Transverse colon (tissue), 4 donors: Measurements from ENCODE around the gene SF3B1. TPM values are rescaled to one million over a fixed set of nuclear protein-coding genes. Genes with fewer than 3 reads are reported as not detected.
"Not testable (repeated sequence)": the region's sequence is repeated elsewhere in the genome, so short reads cannot be mapped to it uniquely, and the experiment has no call there.

ENCODE experiments used
- DNase-seq: peaks from one replicate; pipeline ENCODE4 v3.0.0-alpha.2; 2019
- H3K27ac ChIP-seq, 4 donors: fragments of 200-600 bp; sonication (generic); 2 replicates each; pipeline ENCODE4 v1.5.1; 2016 to 2018; ENCODE audit warnings: inconsistent platforms in 4 of 4
- H3K27me3 ChIP-seq: fragments of 200-600 bp; sonication (generic); 2 replicates; pipeline ENCODE4 v1.5.1; 2017; ENCODE audit warnings: inconsistent platforms
- H3K36me3 ChIP-seq, 4 donors: fragments of 200-600 bp; sonication (generic); 2 replicates each; pipeline ENCODE4 v1.5.1; 2017 to 2019; ENCODE audit warnings: inconsistent platforms in 4 of 4
- H3K4me1 ChIP-seq, 4 donors: fragments of 200-600 bp; sonication (generic); 2 replicates each; pipeline ENCODE4 v1.5.1; 2017 to 2020; ENCODE audit warnings: inconsistent platforms in 4 of 4
- H3K4me3 ChIP-seq, 4 donors: fragments of 200-600 bp; sonication (generic); 1 replicate in 1 of 4; 2 replicates in 3 of 4; pipeline versions ENCODE4 v1.5.1 to v1.6.1; 2017 to 2019; ENCODE audit warnings: inconsistent platforms in 4 of 4
- H3K9me3 ChIP-seq, 2 donors: fragments of 200-600 bp; sonication (generic); 2 replicates each; pipeline ENCODE4 v1.5.1; 2017 to 2019; ENCODE audit warnings: inconsistent platforms in 2 of 2
- EP300 ChIP-seq: sonication (generic); formaldehyde crosslinking; IDR thresholded peaks from one replicate; pipeline ENCODE4 v1.6.1; 2017; ENCODE audit warnings: antibody characterized with exemption, low read depth
- POLR2A ChIP-seq: fragments of 450-650 bp; IDR thresholded peaks from one replicate; pipeline ENCODE4 v1.6.1; 2016; ENCODE audit warnings: antibody characterized with exemption, mild to moderate bottlenecking, moderate library complexity
- POLR2AphosphoS5 ChIP-seq, 3 donors: sonication (generic); formaldehyde crosslinking; IDR thresholded peaks; one replicate each; pipeline ENCODE4 v1.6.1; 2016; ENCODE audit warnings: antibody characterized with exemption in 3 of 3
- WGBS, 2 donors: methylation state at CpG; one replicate each; pipeline ENCODE4 v1.1.5; 2018; ENCODE audit warnings: low coverage in 1 of 2; 5-methylcytosine and 5-hydroxymethylcytosine counted together
- in situ Hi-C, 4 donors: fragments of 200-750 bp; cut with MboI; loops; one replicate each; pipeline versions ENCODE4 v1.15.0 to v1.15.1; 2017; ENCODE audit warnings: low sequenced_read_pairs in 3 of 4, low pct_ligation_motif_present in 1 of 4, low pct_unique_long_range_greater_than_20kb in 1 of 4
- intact Hi-C: fragments of 100-400 bp; cut with DNase I; formaldehyde crosslinking; loops from one replicate; pipeline ENCODE4 v1.15.1; 2023; ENCODE audit warnings: low total_unique reads
- total RNA-seq, 4 donors: library from RNA; depleted of rRNA; stranded (reverse); fragments of >200 nt; gene quantifications; one replicate each; pipeline ENCODE4 v1.1.0, GENCODE V29; 2016
- TF ChIP-seq, protein P1 (sequence below), 5 experiments: fragments of 200-600 bp in 3 of 5; fragments of 450-650 bp in 2 of 5; sonication (generic) in 3 of 5; IDR thresholded peaks; 1 replicate in 2 of 5; 2 replicates in 3 of 5; pipeline ENCODE4 v1.5.1; 2016 to 2017; ENCODE audit warnings: antibody characterized with exemption in 5 of 5, inconsistent platforms in 3 of 5, mild to moderate bottlenecking in 2 of 5, moderate library complexity in 1 of 5

SF3B1 gene
- total RNA-seq, 4 donors from 2014 or later = 282 to 531 (median 394) TPM

GRCh38 chr2:197378086-197378485 lies 56.7 kb downstream of the SF3B1 start:
- no peak for TF ChIP-seq POLR2AphosphoS5 (IDR thresholded peaks at IDR 0.05)
- TF ChIP-seq, protein P1, sequence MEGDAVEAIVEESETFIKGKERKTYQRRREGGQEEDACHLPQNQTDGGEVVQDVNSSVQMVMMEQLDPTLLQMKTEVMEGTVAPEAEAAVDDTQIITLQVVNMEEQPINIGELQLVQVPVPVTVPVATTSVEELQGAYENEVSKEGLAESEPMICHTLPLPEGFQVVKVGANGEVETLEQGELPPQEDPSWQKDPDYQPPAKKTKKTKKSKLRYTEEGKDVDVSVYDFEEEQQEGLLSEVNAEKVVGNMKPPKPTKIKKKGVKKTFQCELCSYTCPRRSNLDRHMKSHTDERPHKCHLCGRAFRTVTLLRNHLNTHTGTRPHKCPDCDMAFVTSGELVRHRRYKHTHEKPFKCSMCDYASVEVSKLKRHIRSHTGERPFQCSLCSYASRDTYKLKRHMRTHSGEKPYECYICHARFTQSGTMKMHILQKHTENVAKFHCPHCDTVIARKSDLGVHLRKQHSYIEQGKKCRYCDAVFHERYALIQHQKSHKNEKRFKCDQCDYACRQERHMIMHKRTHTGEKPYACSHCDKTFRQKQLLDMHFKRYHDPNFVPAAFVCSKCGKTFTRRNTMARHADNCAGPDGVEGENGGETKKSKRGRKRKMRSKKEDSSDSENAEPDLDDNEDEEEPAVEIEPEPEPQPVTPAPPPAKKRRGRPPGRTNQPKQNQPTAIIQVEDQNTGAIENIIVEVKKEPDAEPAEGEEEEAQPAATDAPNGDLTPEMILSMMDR (IDR thresholded peaks at IDR 0.05) = no peak
- TF ChIP-seq EP300 = no peak
- no peak for TF ChIP-seq POLR2A
- WGBS, 2 donors = 49 to 52% methylated on average over 3 of the region's 3 CpGs

DNA sequence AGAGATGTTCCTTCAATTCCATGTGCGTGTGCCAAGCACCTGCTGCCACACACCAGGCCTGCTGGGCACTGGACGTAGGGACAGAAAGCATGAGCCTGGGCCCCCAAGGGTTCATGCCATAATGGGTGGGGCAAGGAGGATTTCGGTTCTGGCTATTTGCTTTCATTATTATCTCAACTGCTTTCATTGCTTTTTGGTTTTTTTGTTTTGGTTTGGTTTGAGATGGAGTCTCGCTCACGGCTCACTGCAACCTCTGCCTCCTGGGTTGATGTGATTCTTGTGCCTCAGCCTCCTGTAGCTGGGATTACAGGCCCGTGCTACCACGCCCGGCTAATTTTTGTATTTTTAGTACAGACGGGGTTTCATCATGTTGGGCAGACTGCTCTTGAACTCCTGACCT lies 57.2 kb downstream of the SF3B1 start:
- no peak overlapping the region for H3K27ac ChIP-seq
- TF ChIP-seq, protein P1 (IDR thresholded peaks at IDR 0.05) = no peak
- TF ChIP-seq POLR2A = no peak
- H3K36me3 ChIP-seq = no peaks in the 10 kb centered on the region
- intact Hi-C loops (loop anchor here (5.0 kb wide), 1 partner anchor 265 kb away; no protein-coding TSS in a partner anchor), in situ Hi-C loops (loop anchor here in 3 of 4 donors (5.0 to 25.0 kb wide), 5 partner anchors 185 to 590 kb away; partner anchors contain the start of gene GTF3C3 (in 1 of the 3))
- H3K4me1 ChIP-seq = peaks cover 0 to 3% (median 0%) of the 10 kb centered on the region in 4 donors
- H3K27me3 ChIP-seq = no peaks in the 10 kb centered on the region
- no peak for DNase-seq
- no peaks in the 10 kb centered on the region for H3K9me3 ChIP-seq
- H3K4me3 ChIP-seq = no peak overlapping the region
- WGBS, 2 donors = 53 to 63% methylated on average over 3 to 9 of the region's 9 CpGs

More at GRCh38 chr2:197378086-197378485, 56.7 kb downstream of the SF3B1 start:
- DNase-seq = no peak
- in situ Hi-C loops (loop anchor here in 3 of 4 donors (5.0 to 25.0 kb wide), 5 partner anchors 186 to 591 kb away; partner anchors contain the start of gene GTF3C3 (in 1 of the 3)), intact Hi-C loops (loop anchor here (5.0 kb wide), 1 partner anchor 266 kb away; no protein-coding TSS in a partner anchor)
- no peaks in the 10 kb centered on the region for H3K27me3 ChIP-seq
- no peak overlapping the region for H3K27ac ChIP-seq
- no peak overlapping the region for H3K4me3 ChIP-seq
- H3K9me3 ChIP-seq = no peaks in the 10 kb centered on the region
- no peaks in the 10 kb centered on the region for H3K36me3 ChIP-seq
- H3K4me1 ChIP-seq = peaks cover 0 to 3% (median 0%) of the 10 kb centered on the region in 4 donors

DNA sequence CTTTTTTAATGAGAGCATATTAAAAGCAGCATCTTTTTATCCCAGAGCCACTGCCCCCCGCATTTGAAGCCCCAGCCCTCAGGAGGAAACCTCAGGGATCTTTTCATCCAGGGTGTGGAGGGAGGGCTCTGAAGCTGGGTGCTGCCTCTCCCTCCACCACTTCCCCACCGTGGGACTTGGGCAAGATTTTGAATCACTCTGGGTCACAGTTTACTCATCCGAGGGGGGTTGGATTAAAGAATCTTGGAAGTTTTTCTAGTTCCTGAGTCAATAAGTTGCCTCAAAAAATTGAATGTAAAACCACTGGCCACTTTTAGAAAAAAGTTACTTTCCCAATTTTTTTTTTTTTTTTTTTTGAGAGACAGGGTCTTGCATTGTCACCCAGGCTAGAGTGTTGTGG lies 62.2 kb downstream of the SF3B1 start:
- intact Hi-C loops = no loop called here
- Histone ChIP-seq H3K9me3 (no peaks in the 10 kb centered on the region), H3K4me1 (peaks cover 0 to 8% (median 4%) of the 10 kb centered on the region in 4 donors), H3K36me3 (no peaks in the 10 kb centered on the region), H3K27ac (no peak overlapping the region), H3K27me3 (no peaks in the 10 kb centered on the region), H3K4me3 (no peak overlapping the region)
- DNase-seq = no peak
- 55 to 71% methylated on average over 3 of the region's 3 CpGs for WGBS, 2 donors
- TF ChIP-seq EP300 = no peak
- in situ Hi-C loops = loop anchor here in 2 of 4 donors (10.0 kb wide), 2 partner anchors 188 to 258 kb away; no protein-coding TSS in a partner anchor

- in situ Hi-C loops = loop anchor here in 2 of 4 donors (10.0 kb wide), 2 partner anchors 186 to 256 kb away; no protein-coding TSS in a partner anchor
- 96% methylated on average over 28 of the region's 31 CpGs; no CpG with 5 or more reads in 1 of the 2 donors for WGBS, 2 donors
- H3K4me1 ChIP-seq, H3K27ac ChIP-seq, H3K36me3 ChIP-seq, H3K9me3 ChIP-seq, H3K27me3 ChIP-seq, DNase-seq, H3K4me3 ChIP-seq, intact Hi-C loops: not testable (repeated sequence)
These were observed 64.2 kb downstream of the SF3B1 start for GRCh38 chr2:197370664-197371063.

GRCh38 chr2:197369933-197370320 lies 64.9 kb downstream of the SF3B1 start:
- Histone ChIP-seq H3K27me3 (no peaks in the 10 kb centered on the region), H3K9me3 (no peaks in the 10 kb centered on the region), H3K4me3 (no peak overlapping the region), H3K4me1 (peaks cover 0 to 8% (median 4%) of the 10 kb centered on the region in 4 donors), H3K36me3 (no peaks in the 10 kb centered on the region), H3K27ac (no peak overlapping the region)
- no peak for DNase-seq
- intact Hi-C loops (no loop called here), in situ Hi-C loops (loop anchor here in 2 of 4 donors (10.0 kb wide), 2 partner anchors 185 to 255 kb away; no protein-coding TSS in a partner anchor)
- 41 to 51% methylated on average over 3 to 4 of the region's 4 CpGs for WGBS, 2 donors
- TF ChIP-seq EP300 = no peak
- no peak for TF ChIP-seq POLR2A
- no peak for TF ChIP-seq POLR2AphosphoS5 (IDR thresholded peaks at IDR 0.05)
- TF ChIP-seq, protein P1 (IDR thresholded peaks at IDR 0.05) = no peak
